Fibroblast of peridontal ligament (primary cell): ENCODE data around the gene SLC13A5.

Experiments
- DNase-seq: peaks from one replicate; pipeline ENCODE4 v3.0.0-alpha.2; 2010; ENCODE audit errors: extremely low read depth

SLC13A5 gene

GRCh38 chr17:6684460-6684783 is 28.7 kb downstream of the SLC13A5 start:
- no peak for DNase-seq

- DNase-seq: no peak
These were observed 29.3 kb downstream of the SLC13A5 start for GRCh38 chr17:6683730-6684459.

- DNase-seq: no peak
These were observed 30.0 kb downstream of the SLC13A5 start for GRCh38 chr17:6683081-6683684.

GRCh38 chr17:6682339-6682738 is 30.8 kb downstream of the SLC13A5 start:
- DNase-seq: no peak

- no peak for DNase-seq
These were observed 31.5 kb downstream of the SLC13A5 start for GRCh38 chr17:6681671-6682070.

GRCh38 chr17:6681176-6681575 is 32.0 kb downstream of the SLC13A5 start:
- DNase-seq: no peak

GRCh38 chr17:6679241-6679640 is 33.9 kb downstream of the SLC13A5 start:
- no peak for DNase-seq

GRCh38 chr17:6677946-6678345 is 35.2 kb downstream of the SLC13A5 start:
- DNase-seq: no peak

GRCh38 chr17:6677158-6677831 is 35.9 kb downstream of the SLC13A5 start:
- DNase-seq: peak; percentile 57

GRCh38 chr17:6676802-6677157 is 36.4 kb downstream of the SLC13A5 start:
- no peak for DNase-seq

GRCh38 chr17:6675201-6675825 is 37.9 kb downstream of the SLC13A5 start:
- no peak for DNase-seq

- DNase-seq: no peak
These were observed 38.6 kb downstream of the SLC13A5 start for GRCh38 chr17:6674586-6674985.

- no peak for DNase-seq
These were observed 41.7 kb downstream of the SLC13A5 start for GRCh38 chr17:6671431-6671830.

- no peak for DNase-seq
These were observed 42.2 kb downstream of the SLC13A5 start for GRCh38 chr17:6670999-6671398.

GRCh38 chr17:6670571-6670970 is 42.6 kb downstream of the SLC13A5 start:
- no peak for DNase-seq

- DNase-seq: no peak
These were observed 43.5 kb downstream of the SLC13A5 start for GRCh38 chr17:6669479-6670212.

- DNase-seq: no peak
These were observed 44.3 kb downstream of the SLC13A5 start for GRCh38 chr17:6668727-6669425.

GRCh38 chr17:6668219-6668618 is 45.0 kb downstream of the SLC13A5 start:
- no peak for DNase-seq

GRCh38 chr17:6667516-6667915 is 45.7 kb downstream of the SLC13A5 start:
- no peak for DNase-seq

GRCh38 chr17:6666557-6666956 is 46.6 kb downstream of the SLC13A5 start:
- DNase-seq: no peak

- DNase-seq: peak; percentile 88
These were observed 47.1 kb downstream of the SLC13A5 start for GRCh38 chr17:6666077-6666521.
